GM21723 (cell line): ENCODE results near the gene KRT14.
"Not testable (repeated sequence)": the region's sequence is repeated elsewhere in the genome, so short reads cannot be mapped to it uniquely, and the experiment has no call there.

Experiments
- ATAC-seq: cut with Tn5 transposase; IDR thresholded peaks from one replicate; pipeline ENCODE4 v1.9.1; 2021; ENCODE audit warnings: mild to moderate bottlenecking, moderate library complexity; ENCODE audit not compliant: unreplicated experiment

The KRT14 gene

DNA sequence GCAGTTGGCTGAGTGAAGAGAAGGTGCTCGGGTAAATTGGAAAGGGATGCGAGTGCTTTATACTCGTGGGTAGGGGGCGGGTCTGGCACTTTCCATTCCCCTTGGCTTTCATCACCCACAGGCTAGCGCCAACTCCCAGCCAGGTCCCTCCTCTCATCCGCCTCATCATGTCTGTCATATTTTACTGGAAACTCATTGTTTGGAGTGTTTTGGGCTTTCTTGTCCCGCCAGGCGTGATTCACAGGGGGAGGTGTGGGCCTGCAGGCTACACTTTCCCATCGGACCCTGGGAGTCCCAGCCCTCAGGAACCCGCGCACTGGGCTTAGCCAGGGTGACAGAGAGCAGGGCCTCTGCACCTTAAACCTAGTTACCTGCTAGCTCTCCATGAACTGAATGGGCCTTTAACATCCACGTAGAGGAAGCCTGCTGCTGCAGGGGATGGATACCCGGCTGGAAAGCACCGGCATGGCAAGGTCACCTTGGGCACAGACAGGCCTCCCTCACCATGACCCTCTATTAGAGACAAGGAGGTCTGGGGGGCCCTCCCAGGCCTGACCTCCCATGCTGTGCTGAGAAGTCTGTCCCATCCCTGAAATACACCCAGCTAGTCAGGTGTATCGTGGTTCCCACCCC is at the start of gene KRT14:
KRT14 (minus strand) TSS at position 33 of the 633 bp plus-strand sequence. CDS start 61 bp downstream, outside the sequence.
- no peak for ATAC-seq

DNA sequence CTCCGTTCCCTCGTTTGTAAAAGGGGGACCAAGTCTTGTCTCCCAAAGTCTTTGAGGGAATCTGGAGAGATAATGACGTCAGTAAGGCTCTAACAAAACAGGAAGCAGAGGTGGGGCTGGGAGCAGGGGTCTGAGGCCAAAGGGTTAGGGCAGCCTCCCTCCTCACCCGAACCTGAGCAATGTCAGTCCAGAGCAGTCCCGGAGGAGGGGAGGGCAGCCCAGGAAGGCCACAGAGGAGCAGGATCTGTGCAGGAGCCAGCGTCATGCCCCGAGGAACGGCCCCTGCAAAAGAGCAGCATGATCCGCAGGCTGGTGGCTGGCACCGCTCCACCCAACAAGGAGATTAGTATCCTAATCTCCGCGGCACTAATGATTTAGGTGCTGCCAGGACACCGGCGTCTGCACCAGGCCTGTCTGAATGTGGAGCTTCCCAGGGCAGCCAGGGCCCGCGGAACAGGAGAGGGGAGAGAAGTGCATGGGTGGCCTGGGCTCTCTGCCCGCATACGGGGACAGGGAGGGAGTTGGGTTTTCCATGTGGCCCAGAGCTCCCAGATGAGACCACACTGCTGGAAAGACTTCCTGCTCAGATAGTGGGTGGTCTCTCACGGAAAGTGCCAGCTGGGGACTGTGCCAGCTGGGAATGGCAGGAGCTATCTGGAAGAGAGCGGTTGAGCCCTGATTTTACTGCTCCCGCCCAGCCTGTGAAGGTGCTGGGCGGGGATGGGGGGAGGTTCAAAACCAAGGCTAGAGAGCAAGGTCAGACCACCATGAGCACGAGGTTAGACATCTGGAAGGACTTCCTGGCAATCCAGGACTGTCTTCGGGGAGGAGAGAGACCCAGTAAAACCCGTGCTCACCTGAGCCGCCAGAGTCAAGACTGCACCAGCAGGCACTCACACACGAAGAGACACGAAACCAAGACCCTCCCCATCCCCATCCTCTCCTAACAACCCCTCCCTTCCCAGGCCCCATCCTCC is 48.7 kb upstream of the KRT14 start:
- no peak for ATAC-seq

DNA sequence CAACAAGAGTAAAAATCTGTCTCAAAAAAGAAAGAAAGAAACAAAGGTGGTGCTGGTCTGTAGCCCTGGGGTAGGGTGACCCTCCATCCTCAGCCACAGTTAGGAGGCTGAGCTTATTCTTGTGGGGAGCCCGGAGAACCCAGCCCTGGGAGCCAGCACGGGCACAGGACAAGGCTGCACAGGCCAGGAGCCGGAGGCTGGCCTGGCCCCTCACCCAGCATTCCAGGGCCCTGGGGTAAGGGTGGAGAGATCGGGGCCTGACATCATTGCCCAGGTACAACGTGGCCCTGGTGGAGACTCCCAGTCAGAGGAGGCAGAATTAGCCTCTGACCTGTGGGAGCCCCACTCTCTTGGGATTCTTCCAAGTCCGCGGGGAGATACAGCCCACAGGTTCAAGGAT is 47.9 kb upstream of the KRT14 start:
- ATAC-seq = no peak

DNA sequence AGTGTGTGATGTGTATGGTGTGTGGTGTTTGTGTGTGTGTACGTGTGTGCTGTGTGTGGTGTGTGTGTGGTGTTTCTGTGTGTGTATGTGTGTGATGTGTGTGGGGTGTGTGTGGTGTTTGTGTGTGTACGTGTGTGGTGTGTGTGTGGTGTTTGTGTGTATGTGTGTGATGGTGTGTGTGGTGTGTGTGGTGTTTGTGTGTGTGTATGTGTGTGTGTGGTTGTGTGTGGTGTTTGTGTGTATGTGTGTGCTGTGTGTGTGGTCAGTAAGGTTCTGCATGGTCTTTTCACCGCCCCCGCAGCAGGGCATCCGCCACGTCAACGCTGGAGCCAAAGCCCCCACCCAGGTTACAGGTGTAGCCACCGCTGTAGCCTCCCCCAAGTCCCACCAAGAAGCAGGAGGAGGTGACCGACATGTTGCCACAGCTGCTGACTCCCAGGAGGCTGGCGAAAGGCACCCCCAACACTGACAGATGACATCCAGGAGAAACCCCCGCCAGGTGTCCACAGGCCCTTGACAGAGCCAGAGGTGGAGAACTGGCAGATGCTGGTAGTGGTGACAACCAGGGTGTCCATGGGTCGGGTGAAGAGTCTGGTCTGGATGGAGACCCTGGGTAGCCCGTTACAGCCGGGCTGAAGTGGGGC is 47.0 kb upstream of the KRT14 start:
- no peak for ATAC-seq

DNA sequence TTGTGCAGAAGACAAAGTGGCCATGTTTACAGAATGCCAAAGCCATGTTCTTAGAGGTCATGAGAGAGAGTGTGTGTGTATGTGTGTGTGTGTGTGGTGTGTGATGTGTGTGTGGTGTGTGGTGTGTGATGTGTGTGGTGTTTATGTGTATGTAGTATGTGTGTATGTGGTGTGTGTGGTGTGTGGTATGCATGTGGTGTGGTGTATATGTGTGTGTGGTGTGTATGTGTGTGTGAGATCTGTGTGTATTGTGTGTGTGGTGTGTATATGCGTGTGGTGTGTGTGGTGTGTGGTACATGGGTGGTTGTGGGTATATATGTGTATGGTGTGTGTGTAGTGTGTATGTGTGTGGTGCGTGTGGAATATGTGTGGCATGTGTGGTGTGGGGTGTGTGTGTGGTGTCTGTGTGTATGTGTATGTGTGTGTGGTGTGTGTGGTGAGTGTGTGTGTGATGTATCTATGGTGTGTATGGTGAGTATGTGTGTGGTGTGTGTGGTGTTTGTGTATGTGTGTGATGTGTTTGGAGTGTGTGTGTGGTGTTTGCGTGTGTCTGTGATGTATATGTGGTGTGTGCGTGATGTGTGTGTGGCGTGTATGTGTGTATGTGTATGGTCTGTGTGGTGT is 45.9 kb upstream of the KRT14 start:
- ATAC-seq = no peak

DNA sequence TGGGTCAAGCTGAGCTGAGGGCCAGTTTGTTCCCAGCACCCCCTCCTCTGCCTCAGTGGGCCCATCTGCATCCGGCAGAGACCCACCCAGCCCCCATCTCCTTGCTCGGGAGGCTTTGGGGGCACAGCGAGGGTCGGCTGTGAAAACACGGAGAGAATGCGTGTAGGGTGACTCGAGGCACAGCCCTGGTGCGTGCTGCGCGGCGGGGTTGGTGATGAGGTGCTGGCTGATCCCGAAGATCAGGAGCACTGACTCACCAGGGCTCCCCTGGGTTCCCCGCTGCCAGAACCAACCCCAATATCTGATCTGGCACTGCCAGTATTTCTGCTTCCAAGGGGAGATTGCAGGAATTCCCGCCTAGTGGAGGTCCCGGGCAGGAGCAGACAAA is 45.2 kb upstream of the KRT14 start:
- no peak for ATAC-seq

DNA sequence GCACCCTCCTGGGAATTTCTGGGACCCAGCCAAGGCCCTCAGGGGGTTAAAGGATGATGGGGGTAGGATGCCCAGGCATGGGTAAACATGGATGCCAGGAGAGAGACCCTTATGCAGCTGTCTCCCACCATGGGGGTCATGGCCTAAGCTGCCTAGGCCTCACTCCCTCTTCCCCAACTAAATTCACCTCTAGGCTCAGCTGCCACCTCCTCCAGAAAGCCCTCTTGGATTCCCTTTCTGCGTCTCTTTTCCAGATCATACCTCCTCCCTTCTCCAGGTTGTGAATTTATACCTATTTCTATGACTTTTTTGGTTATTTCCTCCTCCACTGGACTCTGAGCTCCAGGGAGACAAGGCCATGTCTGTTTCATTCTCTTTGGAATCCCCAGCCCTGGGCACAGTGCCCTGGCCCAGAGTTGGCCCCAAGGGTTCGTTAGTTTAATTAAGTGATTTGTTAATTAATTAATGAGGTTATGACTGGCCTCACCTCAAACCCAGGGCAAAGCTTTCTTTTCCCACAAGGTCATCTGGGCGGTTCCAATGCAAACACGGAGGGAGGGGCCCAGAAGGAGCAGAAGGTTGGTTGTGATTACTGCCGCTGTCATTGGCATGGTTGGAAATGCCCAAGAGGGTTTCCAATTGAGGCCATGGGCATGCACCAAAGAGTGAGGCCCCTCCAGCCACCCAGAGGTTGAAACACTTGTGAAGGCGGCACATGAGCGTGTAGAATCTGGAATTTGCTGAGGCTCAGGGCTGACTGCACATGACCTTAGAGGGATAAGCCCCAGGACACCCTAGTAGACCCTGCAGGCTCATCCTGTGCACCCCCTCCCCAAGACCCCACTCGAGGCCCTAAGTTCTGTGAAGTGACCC is 44.6 kb upstream of the KRT14 start:
- no peak for ATAC-seq

DNA sequence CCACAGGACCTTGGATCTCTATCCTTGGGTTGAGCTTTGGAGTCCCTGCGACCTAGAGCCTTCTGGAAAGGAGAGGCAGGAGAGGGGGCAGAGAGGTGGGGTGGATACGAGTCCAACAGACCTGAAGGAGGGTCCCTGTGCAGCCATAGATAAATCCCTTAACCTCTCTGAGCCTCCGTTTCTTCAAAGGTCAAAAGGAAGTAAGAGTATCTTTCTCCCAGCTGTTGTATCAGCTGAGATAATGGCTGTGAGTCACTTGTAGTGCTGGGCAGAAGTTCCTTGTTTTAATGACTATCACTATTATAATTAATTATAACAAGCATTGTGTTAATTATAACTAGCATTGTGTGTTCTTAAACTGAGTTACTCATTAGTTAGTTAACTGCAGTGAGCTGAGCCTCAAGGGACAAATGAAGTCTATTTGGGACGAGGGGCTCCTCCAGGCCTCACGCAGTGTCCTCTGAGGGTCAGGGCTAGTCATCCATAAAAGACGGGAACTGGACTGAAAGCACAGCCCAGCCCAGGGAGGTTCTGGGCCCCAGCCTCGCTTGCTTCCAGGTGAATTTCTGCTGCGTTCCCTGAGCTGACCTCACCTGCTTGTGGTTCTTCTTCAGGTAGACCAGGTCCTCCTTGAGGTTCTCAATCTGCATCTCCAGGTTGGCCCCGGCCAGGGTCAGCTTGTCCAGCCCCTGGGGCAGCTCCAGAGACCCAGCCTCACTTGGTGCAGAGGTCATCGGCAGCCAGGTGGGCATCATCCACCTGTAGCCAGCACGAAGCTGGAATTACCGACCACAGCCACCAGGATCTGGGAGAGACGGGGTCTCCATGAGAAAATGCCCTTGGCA is 43.4 kb upstream of the KRT14 start:
- no peak for ATAC-seq

DNA sequence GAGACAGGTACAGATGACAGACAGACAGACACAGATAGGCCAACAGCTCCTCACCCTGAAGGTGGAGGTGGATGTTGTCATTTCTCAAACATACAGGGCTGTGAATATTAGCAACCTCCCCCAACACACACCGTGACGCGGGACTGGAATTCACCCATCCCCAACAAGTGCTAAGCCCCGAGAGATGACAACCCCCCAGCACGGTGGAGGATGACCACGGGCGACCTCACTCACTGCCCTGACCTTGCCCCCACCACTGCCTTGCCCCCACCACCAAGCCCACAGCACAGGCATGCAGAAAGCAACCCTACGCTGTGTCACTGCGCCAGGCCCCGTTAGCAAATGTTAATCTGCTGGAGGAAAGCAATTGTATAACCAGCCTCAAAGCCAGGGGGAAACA is 42.6 kb upstream of the KRT14 start:
- no peak for ATAC-seq

DNA sequence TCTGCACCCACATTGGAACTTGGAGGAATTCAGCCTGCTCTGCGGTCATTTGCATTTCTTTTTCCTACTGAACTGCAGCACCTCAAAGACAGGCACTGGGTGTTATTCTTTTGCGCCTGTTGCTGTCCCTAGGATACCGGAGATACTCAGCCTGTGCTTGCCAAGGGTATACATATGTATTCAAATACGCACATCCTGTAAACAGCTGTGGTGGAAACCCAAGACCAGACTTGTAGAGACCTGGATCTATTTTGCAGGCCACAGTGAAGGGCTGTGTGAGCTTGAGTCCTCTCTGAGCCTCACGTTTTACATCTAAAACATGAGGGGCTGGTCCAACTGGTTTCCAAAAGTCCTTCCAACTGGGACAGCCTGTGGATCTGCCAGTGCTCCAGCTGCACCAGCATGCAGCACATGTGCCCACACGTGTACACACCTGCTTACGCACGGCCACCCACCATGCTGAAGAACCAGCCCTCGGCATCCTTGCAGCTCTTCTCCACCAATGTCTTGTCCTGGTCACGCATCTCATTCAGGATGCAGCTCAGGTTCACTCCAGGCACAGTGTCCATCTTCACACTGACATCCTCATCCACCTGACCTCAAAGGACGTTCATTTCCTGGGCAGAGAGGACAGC is 42.0 kb upstream of the KRT14 start:
- ATAC-seq = not testable (repeated sequence)

DNA sequence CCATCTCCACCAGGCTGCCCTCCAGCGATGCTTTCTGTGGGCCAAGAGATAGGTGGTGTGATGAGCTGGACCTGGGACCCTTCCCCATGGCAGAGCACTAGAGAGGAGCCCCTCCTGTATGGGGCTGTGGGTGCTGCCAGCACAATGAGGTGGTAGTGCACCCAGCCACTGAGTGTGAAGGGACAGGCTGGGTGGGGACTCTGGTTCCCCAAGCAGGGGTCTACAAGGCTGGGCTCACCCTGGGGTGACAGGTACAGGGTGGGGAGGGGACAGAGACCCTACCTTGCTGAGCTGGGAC is 41.3 kb upstream of the KRT14 start:
- ATAC-seq = not testable (repeated sequence)

DNA sequence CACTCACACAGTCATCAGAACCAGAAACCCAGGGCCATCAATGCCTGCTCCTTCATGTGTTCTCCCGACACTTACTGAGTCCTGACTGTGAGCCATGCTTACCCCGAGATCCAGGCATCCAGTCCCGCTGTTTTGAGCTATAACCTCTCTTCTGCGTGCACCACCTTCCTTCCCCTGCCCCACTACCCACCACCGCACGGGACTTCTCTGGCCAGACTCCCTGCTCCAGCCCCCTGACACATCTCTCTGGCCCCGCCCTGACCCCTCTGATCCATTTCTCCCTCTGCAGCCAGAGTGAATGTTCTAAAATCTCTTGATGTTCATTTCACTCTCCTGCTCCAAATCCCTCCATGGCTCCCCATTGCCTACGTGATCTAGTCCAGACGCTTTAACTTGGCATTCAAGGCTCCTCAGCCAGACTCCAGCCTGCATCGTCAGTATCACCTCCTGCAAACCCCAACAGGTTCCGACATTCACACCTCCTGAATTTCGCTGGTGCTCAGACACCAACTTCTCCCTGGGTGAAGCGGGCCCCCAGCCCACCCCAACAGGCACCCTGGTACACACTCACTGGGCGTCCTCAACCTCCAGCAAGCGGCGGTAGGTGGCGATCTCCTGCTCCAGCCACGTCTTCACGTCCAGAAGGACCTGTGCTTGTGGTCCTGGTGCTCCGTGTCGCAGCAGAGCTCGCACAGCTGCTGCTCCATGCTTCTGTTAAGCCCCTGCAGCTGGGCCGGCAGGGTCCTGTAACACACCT is 40.8 kb upstream of the KRT14 start:
- ATAC-seq = no peak

DNA sequence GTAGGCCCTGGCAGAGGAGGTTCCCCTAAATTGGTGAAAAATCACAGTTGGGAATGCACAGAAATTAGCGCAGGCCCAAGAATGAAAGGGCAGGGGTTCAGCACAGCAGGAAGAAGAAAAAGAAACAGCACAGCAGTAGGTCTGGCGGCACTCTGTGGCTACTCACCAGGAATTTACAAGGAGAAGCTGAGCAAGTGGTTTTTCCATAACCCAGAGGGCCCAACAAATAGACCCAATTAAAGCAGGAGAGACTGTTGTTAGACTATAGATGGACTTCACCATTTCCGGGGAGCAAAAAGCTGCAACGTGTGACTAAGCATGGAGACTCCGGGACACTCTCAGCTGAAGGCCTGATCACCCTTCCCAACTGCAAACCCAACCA is 40.2 kb upstream of the KRT14 start:
- ATAC-seq = not testable (repeated sequence)

DNA sequence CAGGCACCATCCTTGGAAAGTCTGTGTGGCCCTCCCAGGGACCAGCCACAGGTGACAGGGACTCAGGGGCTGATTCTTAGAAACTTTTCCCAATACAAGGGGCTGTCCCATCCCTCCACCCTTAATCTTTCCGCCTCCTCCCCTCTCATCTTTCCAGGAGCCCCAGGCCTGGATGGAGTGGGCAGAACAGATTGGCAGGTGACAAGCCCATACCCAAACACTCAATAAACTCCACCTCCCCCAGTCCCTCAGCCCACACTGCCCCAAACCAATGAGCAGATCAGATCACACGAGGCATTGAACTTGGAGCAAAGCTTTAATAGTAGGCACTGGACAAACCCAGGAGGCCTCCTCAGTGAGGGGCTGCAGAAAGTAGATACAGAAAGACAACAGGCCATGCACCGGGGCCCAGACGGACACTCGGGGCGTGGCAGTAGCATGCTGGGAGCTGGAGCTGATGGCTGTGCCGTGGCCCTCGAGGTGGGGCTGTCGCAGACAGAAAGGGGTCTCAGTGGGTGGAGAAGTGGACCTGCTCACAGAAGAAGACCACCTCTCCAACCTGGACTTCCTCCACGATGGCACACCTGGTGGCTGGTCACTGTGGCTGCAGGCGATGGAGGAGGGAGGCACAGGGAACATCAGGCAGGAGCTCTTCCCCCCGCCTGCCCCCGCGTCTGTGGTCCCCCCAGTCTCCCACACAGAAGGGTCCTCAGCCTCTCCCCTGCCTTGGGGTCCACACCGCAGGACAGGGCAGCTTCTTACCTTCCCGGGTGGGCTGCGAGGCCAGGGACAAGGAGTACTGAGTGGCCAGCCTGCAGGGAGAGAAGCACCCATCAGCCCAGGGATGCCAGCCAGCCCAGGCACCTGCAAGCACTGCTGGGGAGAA is 39.6 kb upstream of the KRT14 start:
- ATAC-seq = not testable (repeated sequence)

DNA sequence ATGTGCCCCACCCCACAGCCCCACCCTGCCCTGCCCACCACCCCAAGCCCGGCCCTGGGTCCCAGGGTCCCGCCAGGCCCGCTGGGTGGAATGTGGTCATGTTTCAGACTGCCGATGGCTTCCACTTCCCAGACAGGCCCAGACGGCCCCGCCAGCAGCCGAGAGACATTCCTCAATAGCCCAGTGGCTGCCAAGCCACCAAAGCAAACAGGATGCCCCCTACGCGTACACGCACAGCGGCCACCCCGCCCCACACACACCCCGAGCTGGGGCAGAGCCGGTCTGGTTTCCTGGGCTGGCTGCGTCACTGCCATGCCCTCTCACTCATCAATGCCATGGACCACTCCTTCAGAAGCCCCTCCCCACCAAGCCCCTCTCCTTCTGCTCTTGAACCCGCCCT is 38.9 kb upstream of the KRT14 start:
- no peak for ATAC-seq

DNA sequence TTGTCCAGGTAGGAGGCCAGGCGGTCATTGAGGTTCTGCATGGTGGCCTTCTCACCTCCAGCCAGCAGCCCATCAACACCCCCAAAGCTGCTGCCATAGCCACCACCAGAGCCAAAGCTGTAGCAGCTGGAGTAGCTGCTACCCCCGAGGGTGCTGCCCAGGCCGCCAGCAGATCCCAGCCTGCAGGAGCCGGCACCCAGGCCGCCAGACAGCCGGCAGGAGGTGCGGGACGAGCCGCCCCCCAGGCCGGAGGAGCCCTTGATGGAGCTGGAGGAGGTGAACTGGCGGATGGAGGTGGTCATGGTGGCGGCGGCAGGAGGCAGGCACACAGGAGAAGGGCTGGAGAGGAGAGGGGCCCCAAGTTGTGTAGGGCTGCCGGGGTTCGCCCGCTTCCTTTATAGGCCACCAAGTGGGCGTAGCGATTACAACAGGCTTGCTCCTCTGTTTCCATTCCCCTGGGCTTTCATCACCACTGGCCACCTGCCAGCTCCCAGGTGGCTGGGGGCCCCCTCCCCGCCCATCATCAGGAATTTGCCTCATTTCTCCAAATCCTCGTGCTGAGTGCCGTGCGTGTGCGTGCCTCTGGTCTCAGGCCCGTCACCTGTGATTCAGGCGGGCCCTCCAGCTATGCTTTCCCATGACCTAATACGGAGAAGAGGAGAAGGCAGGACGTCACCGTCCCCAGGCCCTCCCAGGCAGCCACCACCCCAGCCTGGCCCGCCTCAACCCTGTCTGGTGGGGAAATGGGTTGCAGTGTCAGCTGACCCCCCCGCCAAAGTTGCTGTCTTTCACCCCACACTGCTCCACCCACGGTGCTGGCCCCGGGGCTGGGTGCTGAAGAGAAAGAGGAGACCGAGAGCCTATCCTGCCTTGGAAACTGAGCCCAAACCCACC is 37.8 kb upstream of the KRT14 start, which contains the start of gene KRT17:
KRT17 (minus strand) TSS at position 368 of the 894 bp plus-strand sequence; CDS start at position 302, 66 bp downstream.
- no peak for ATAC-seq
